ENCODE results near the gene HS3ST4. TPM values are rescaled to one million over a fixed set of nuclear protein-coding genes. Genes with fewer than 3 reads are reported as not detected.
"Not testable (repeated sequence)": the region's sequence is repeated elsewhere in the genome, so short reads cannot be mapped to it uniquely, and the experiment has no call there.

HS3ST4 gene
- total RNA-seq, 1 experiment from 2014 or later = not detected

GRCh38 chr16:25771812-25772568 is 80.2 kb downstream of the HS3ST4 start:
- no peaks in the 10 kb centered on the region for H3K9me3 ChIP-seq (ENCODE audit: control insufficient read depth in 1 of 2, insufficient read depth in 1 of 2, low read depth in 1 of 2, low read length in 2 of 2)
- TF ChIP-seq TCF7L2 (IDR thresholded peaks at IDR 0.05; ENCODE audit: borderline replicate concordance, extremely low read depth, insufficient read depth, insufficient read length) (no peak), MAX (IDR thresholded peaks at IDR 0.05) (no peak), CEBPB (IDR thresholded peaks at IDR 0.05; ENCODE audit: low read depth) (no peak), RAD21 (IDR thresholded peaks at IDR 0.05; ENCODE audit: low read depth) (no peak), ZBTB33 (IDR thresholded peaks at IDR 0.05; ENCODE audit: extremely low read depth, insufficient replicate concordance, low read length) (no peak), EZH2phosphoT487 (IDR thresholded peaks at IDR 0.05; ENCODE audit: borderline replicate concordance) (no peak), EGR1 (IDR thresholded peaks at IDR 0.05; ENCODE audit: low read depth) (no peak), CBX3 (IDR thresholded peaks at IDR 0.05; ENCODE audit: low read depth) (no peak), REST (IDR thresholded peaks at IDR 0.05; ENCODE audit: low read depth) (no peak), YY1 (IDR thresholded peaks at IDR 0.05; ENCODE audit: extremely low read depth, insufficient replicate concordance, low read depth, low read length) (no peak), POLR2AphosphoS5 (IDR thresholded peaks at IDR 0.05; ENCODE audit: low read depth, low read length) (no peak)
- H3K4me2 ChIP-seq (ENCODE audit: low read length) = no peak overlapping the region
- H3K4me1 ChIP-seq (ENCODE audit: control insufficient read depth in 1 of 2, insufficient read depth in 2 of 2, low read length in 2 of 2) = no peaks in the 10 kb centered on the region
- CTCF ChIA-PET = no interaction called here
- ATAC-seq (no peak), DNase-seq (ENCODE audit: low read depth, low spot score) (no peak)
- no peak overlapping the region for H3K27ac ChIP-seq (ENCODE audit: low read depth, low read length)
- H4K20me1 ChIP-seq (ENCODE audit: insufficient read depth) = no peaks in the 10 kb centered on the region
- no peak overlapping the region for H3K9ac ChIP-seq (ENCODE audit: low read length)
- H3K36me3 ChIP-seq (ENCODE audit: control insufficient read depth in 1 of 2, insufficient read depth in 2 of 2, low read length in 2 of 2) = no peaks in the 10 kb centered on the region
- RAD21 ChIA-PET (ENCODE audit: low non-redundant PET in 1 of 2, low total read pairs in 2 of 2, uncharacterized antibody in 2 of 2, unreplicated experiment in 2 of 2) = no interaction called here
- BruUV-seq (replicated peaks) = no TSS peak
- H3K9me2 ChIP-seq (ENCODE audit: insufficient read depth) = no peaks in the 10 kb centered on the region
- intact Hi-C loops (cut with micrococcal nuclease) = no loop called here
- POLR2A ChIA-PET = no interaction called here
- H3K79me2 ChIP-seq (ENCODE audit: insufficient read depth, low read length) = no peaks in the 10 kb centered on the region
- no peak overlapping the region for H3K4me3 ChIP-seq (replicated peaks in 1 of 2; ENCODE audit: low read depth in 1 of 2, low read length in 2 of 2)
- no peaks in the 10 kb centered on the region for H3K27me3 ChIP-seq (ENCODE audit: insufficient read depth, low read length)
- H2AFZ ChIP-seq (ENCODE audit: low read depth, low read length, poor library complexity, severe bottlenecking) = no peak overlapping the region

- H3K4me3 ChIP-seq (replicated peaks in 1 of 2; ENCODE audit: low read depth in 1 of 2, low read length in 2 of 2); H3K9ac ChIP-seq (ENCODE audit: low read length); CTCF ChIA-PET; H3K9me3 ChIP-seq (ENCODE audit: control insufficient read depth in 1 of 2, insufficient read depth in 1 of 2, low read depth in 1 of 2, low read length in 2 of 2); RAD21 ChIA-PET (ENCODE audit: low non-redundant PET in 1 of 2, low total read pairs in 2 of 2, uncharacterized antibody in 2 of 2, unreplicated experiment in 2 of 2); H3K79me2 ChIP-seq (ENCODE audit: insufficient read depth, low read length); H3K9me2 ChIP-seq (ENCODE audit: insufficient read depth); intact Hi-C loops (cut with micrococcal nuclease); BruUV-seq (replicated peaks); H3K36me3 ChIP-seq (ENCODE audit: control insufficient read depth in 1 of 2, insufficient read depth in 2 of 2, low read length in 2 of 2); H4K20me1 ChIP-seq (ENCODE audit: insufficient read depth); H3K27ac ChIP-seq (ENCODE audit: low read depth, low read length); H3K27me3 ChIP-seq (ENCODE audit: insufficient read depth, low read length); H3K4me1 ChIP-seq (ENCODE audit: control insufficient read depth in 1 of 2, insufficient read depth in 2 of 2, low read length in 2 of 2); H3K4me2 ChIP-seq (ENCODE audit: low read length); H2AFZ ChIP-seq (ENCODE audit: low read depth, low read length, poor library complexity, severe bottlenecking); ATAC-seq; POLR2A ChIA-PET; DNase-seq (ENCODE audit: low read depth, low spot score): not testable (repeated sequence)
These were observed 84.5 kb downstream of the HS3ST4 start for GRCh38 chr16:25776214-25776613.

Measured in HCT116 (cell line).